ENCODE measurements around the gene PKNOX2. TPM values are rescaled to one million over a fixed set of nuclear protein-coding genes. Genes with fewer than 3 reads are reported as not detected.

The PKNOX2 gene
- total RNA-seq, 1 donor from 2014 or later, result 34.9 TPM

GRCh38 chr11:125281831-125282595, 117.5 kb downstream of the PKNOX2 start:
- peaks cover 4% of the 10 kb centered on the region for H3K36me3 Mint-ChIP-seq (ENCODE audit: low read depth)
- no peak for DNase-seq (ENCODE audit: low spot score)
- peak overlapping the region; percentile 27 for H3K27ac Mint-ChIP-seq (ENCODE audit: unreplicated experiment)

GRCh38 chr11:125282596-125282914, 118.0 kb downstream of the PKNOX2 start:
- peaks cover 32% of the 10 kb centered on the region for H3K4me1 Mint-ChIP-seq (ENCODE audit: low read depth)
- peaks cover 4% of the 10 kb centered on the region for H3K36me3 Mint-ChIP-seq (ENCODE audit: low read depth)
- DNase-seq (ENCODE audit: low spot score), result no peak
- no peaks in the 10 kb centered on the region for H3K27me3 Mint-ChIP-seq (ENCODE audit: low read depth)
- TF ChIP-seq CTCF (IDR thresholded peaks at IDR 0.05), result no peak
- H3K4me3 Mint-ChIP-seq (ENCODE audit: unreplicated experiment), result no peak overlapping the region
- no peaks in the 10 kb centered on the region for H3K9me3 Mint-ChIP-seq (ENCODE audit: low read depth)
- no peak overlapping the region for H3K27ac Mint-ChIP-seq (ENCODE audit: unreplicated experiment)

More at GRCh38 chr11:125281831-125282595, 117.5 kb downstream of the PKNOX2 start:
- H3K4me3 Mint-ChIP-seq (ENCODE audit: unreplicated experiment), result no peak overlapping the region
- TF ChIP-seq CTCF (IDR thresholded peaks at IDR 0.05), result no peak
- no peaks in the 10 kb centered on the region for H3K9me3 Mint-ChIP-seq (ENCODE audit: low read depth)
- no peaks in the 10 kb centered on the region for H3K27me3 Mint-ChIP-seq (ENCODE audit: low read depth)
- H3K4me1 Mint-ChIP-seq (ENCODE audit: low read depth), result peaks cover 26% of the 10 kb centered on the region

GRCh38 chr11:125284245-125284850, 119.8 kb downstream of the PKNOX2 start:
- DNase-seq (ENCODE audit: low spot score), result no peak
- no peak overlapping the region for H3K27ac Mint-ChIP-seq (ENCODE audit: unreplicated experiment)
- H3K36me3 Mint-ChIP-seq (ENCODE audit: low read depth), result peaks cover 4% of the 10 kb centered on the region
- H3K4me3 Mint-ChIP-seq (ENCODE audit: unreplicated experiment), result no peak overlapping the region
- peaks cover 45% of the 10 kb centered on the region for H3K4me1 Mint-ChIP-seq (ENCODE audit: low read depth)
- TF ChIP-seq CTCF (IDR thresholded peaks at IDR 0.05), result no peak
- no peaks in the 10 kb centered on the region for H3K9me3 Mint-ChIP-seq (ENCODE audit: low read depth)
- H3K27me3 Mint-ChIP-seq (ENCODE audit: low read depth), result no peaks in the 10 kb centered on the region

GRCh38 chr11:125285844-125286243, 121.3 kb downstream of the PKNOX2 start:
- Mint-ChIP-seq H3K9me3 (ENCODE audit: low read depth) (no peaks in the 10 kb centered on the region), H3K36me3 (ENCODE audit: low read depth) (peaks cover 4% of the 10 kb centered on the region), H3K4me1 (ENCODE audit: low read depth) (peaks cover 56% of the 10 kb centered on the region), H3K27ac (ENCODE audit: unreplicated experiment) (peak overlapping the region; percentile 34), H3K4me3 (ENCODE audit: unreplicated experiment) (no peak overlapping the region), H3K27me3 (ENCODE audit: low read depth) (no peaks in the 10 kb centered on the region)
- TF ChIP-seq CTCF (IDR thresholded peaks at IDR 0.05), result no peak
- DNase-seq (ENCODE audit: low spot score), result no peak

- no peak for TF ChIP-seq CTCF (IDR thresholded peaks at IDR 0.05)
- no peaks in the 10 kb centered on the region for H3K27me3 Mint-ChIP-seq (ENCODE audit: low read depth)
- H3K9me3 Mint-ChIP-seq (ENCODE audit: low read depth), result no peaks in the 10 kb centered on the region
- no peak overlapping the region for H3K27ac Mint-ChIP-seq (ENCODE audit: unreplicated experiment)
- peaks cover 52% of the 10 kb centered on the region for H3K4me1 Mint-ChIP-seq (ENCODE audit: low read depth)
- H3K4me3 Mint-ChIP-seq (ENCODE audit: unreplicated experiment), result no peak overlapping the region
- no peak for DNase-seq (ENCODE audit: low spot score)
- peaks cover 4% of the 10 kb centered on the region for H3K36me3 Mint-ChIP-seq (ENCODE audit: low read depth)
These were observed 121.9 kb downstream of the PKNOX2 start for GRCh38 chr11:125286486-125286885.
